Erythroblast (primary cell): ENCODE results near the gene TIMM13.

Experiments used
- GATA1 ChIP-seq: IDR thresholded peaks from 2 replicates; pipeline ENCODE4 v1.6.1; 2011; ENCODE audit warnings: low read depth, mild to moderate bottlenecking, control low read depth, low read length, moderate library complexity
- POLR2A ChIP-seq: IDR thresholded peaks from 2 replicates; pipeline ENCODE4 v1.6.1; 2011; ENCODE audit warnings: mild to moderate bottlenecking, low read length

GRCh38 chr19:2420490-2420889 lies 6.9 kb downstream of the TIMM13 start:
- TF ChIP-seq POLR2A (no peak), GATA1 (no peak)
